Body of pancreas (tissue), 4 donors: Measurements from ENCODE around the gene FOXO3. TPM values are rescaled to one million over a fixed set of nuclear protein-coding genes. Genes with fewer than 3 reads are reported as not detected.
A peak's percentile ranks its signal among the peaks of the same experiment; 100 is the strongest.

Experiments
- ATAC-seq: fragments of 150-250 bp; one replicate; pipeline ENCODE4 v1.9.1; 2016
- DNase-seq, 4 donors: peaks; one replicate each; pipeline ENCODE4 v3.0.0-alpha.2; 2019
- H3K27ac ChIP-seq, 4 donors: fragments of 200-600 bp; sonication (generic); 1 replicate in 3 of 4; 2 replicates in 1 of 4; pipeline versions ENCODE4 v1.5.1 to v1.6.1; 2016 to 2019; ENCODE audit warnings: mild to moderate bottlenecking in 1 of 4, mixed read lengths in 1 of 4, moderate library complexity in 1 of 4
- H3K27me3 ChIP-seq, 2 donors: fragments of 200-600 bp; sonication (generic); one replicate each; pipeline ENCODE4 v1.6.0; 2016; ENCODE audit warnings: mild to moderate bottlenecking in 1 of 2
- H3K36me3 ChIP-seq, 2 donors: fragments of 200-600 bp; sonication (generic); replicated peaks in 1 of 2; 2 replicates each; pipeline ENCODE4 v1.5.1; 2016; ENCODE audit warnings: low read depth in 2 of 2; ENCODE audit not compliant: insufficient read depth in 1 of 2
- H3K4me1 ChIP-seq: fragments of 200-600 bp; sonication (generic); one replicate; pipeline ENCODE4 v1.6.0; 2016
- H3K4me3 ChIP-seq, 2 donors: fragments of 200-600 bp; sonication (generic); 1 replicate in 1 of 2; 2 replicates in 1 of 2; pipeline ENCODE4 v1.5.1; 2016 to 2019
- H3K9me3 ChIP-seq, 3 donors: fragments of 200-600 bp; sonication (generic); 1 replicate in 2 of 3; 2 replicates in 1 of 3; pipeline ENCODE4 v1.5.1; 2016
- CTCF ChIP-seq, 7 experiments: fragments of 450-650 bp in 4 of 7; fragments of 200-600 bp in 3 of 7; sonication (generic) in 3 of 7; IDR thresholded peaks; one replicate each; pipeline ENCODE4 v1.5.1; 2016 to 2019; ENCODE audit warnings: antibody characterized with exemption in 7 of 7
- POLR2A ChIP-seq, 3 donors: fragments of 450-650 bp; IDR thresholded peaks; one replicate each; pipeline ENCODE4 v1.6.1; 2016; ENCODE audit warnings: antibody characterized with exemption in 3 of 3, mild to moderate bottlenecking in 2 of 3
- WGBS, 2 donors: methylation state at CpG; one replicate each; pipeline ENCODE4 v1.1.5; 2017; 5-methylcytosine and 5-hydroxymethylcytosine counted together
- intact Hi-C: fragments of 100-400 bp; cut with DNase I; formaldehyde crosslinking; loops from one replicate; pipeline ENCODE4 v1.15.1; 2023
- total RNA-seq, 2 donors: library from RNA; depleted of rRNA; stranded (reverse); fragments of >200 nt; gene quantifications; one replicate each; pipeline ENCODE4 v1.1.0, GENCODE V29; 2016

FOXO3 gene
- total RNA-seq, 2 donors from 2014 or later: 62.8 to 69.5 TPM

DNA sequence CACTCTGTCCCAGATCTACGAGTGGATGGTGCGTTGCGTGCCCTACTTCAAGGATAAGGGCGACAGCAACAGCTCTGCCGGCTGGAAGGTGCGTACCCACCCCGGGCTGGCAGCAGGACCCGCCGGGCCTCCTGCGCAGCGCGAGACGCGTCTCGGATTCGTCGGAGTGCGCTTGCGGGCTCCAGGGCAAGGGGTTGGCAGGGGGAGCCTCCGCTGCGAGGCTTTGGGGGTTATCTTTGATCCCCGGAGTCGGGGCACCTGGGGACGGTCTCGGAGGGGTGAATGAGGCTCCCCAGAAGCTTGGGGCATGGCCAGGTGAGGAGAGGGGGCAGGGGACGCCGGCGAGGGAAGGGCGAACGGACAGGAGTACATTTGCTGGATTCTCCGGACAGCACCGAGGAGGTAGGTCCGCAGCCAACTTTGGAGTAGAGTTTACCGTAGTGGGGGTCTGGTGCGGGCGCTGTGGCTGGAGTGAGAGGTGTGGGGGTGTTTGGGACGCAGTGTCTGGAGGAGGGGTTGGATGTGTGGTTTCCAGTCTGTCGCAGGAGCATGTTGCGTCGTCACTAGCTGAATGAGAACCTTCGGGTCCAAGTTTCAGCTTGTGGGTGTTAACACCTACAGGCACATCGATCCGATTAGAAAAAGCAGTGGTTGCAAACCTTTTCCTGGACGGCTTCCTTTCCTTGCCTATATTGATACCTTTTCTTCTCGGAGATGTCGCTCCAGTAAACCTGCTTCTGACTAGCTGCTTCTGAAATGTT is 1.2 kb downstream of the FOXO3 start:
- H3K4me1 ChIP-seq: peaks cover 38% of the 10 kb centered on the region
- TF ChIP-seq CTCF (IDR thresholded peaks at IDR 0.05) (no peak), POLR2A (IDR thresholded peaks at IDR 0.05) (no peak)
- intact Hi-C loops: no loop called here

GRCh38 chr6:108562503-108562993 is 1.8 kb downstream of the FOXO3 start:
- H3K4me3 ChIP-seq: peak overlapping the region; percentile 59 to 85
- H3K27me3 ChIP-seq: no peaks in the 10 kb centered on the region
- ATAC-seq: peak; percentile 9
- H3K4me1 ChIP-seq: peaks cover 38% of the 10 kb centered on the region
- peak in 3 of 7 experiments; percentile 11 to 30 (median 27) for TF ChIP-seq CTCF (IDR thresholded peaks at IDR 0.05)
- TF ChIP-seq POLR2A (IDR thresholded peaks at IDR 0.05): peak; percentile 28 to 72 (median 69)
- H3K9me3 ChIP-seq: no peaks in the 10 kb centered on the region
- 5 to 11% methylated on average over 17 of the region's 17 CpGs for WGBS, 2 donors
- intact Hi-C loops: no loop called here
- DNase-seq: peak; percentile 74 to 88 (median 81)
- peak overlapping the region; percentile 63 to 99 (median 98) for H3K27ac ChIP-seq
- H3K36me3 ChIP-seq: peaks cover 0 to 3% of the 10 kb centered on the region in 2 donors

More for the DNA sequence above, 1.2 kb downstream of the FOXO3 start:
- ATAC-seq (no peak), DNase-seq (peak; percentile 35 to 46 (median 37))
- no peaks in the 10 kb centered on the region for H3K9me3 ChIP-seq
- H3K4me3 ChIP-seq: peak overlapping the region; percentile 59 to 85
- WGBS, 2 donors: 4 to 10% methylated on average over 24 to 43 of the region's 46 CpGs
- H3K27ac ChIP-seq: peak overlapping the region; percentile 63 to 99 (median 98)
- H3K27me3 ChIP-seq: no peaks in the 10 kb centered on the region
- H3K36me3 ChIP-seq: no peaks in the 10 kb centered on the region

- DNase-seq (no peak), ATAC-seq (no peak)
- WGBS, 2 donors: 14 to 42% methylated on average over 8 of the region's 8 CpGs
- Histone ChIP-seq H3K4me1 (peaks cover 46% of the 10 kb centered on the region), H3K27me3 (no peaks in the 10 kb centered on the region), H3K4me3 (peak overlapping the region in 1 of 2 donors; percentile 85), H3K27ac (peak overlapping the region in 3 of 4 donors; percentile 97 to 99 (median 99)), H3K36me3 (peaks cover 0 to 3% of the 10 kb centered on the region in 2 donors), H3K9me3 (no peaks in the 10 kb centered on the region)
- TF ChIP-seq CTCF (IDR thresholded peaks at IDR 0.05) (no peak), POLR2A (IDR thresholded peaks at IDR 0.05) (no peak)
- intact Hi-C loops: no loop called here
These were observed 2.6 kb downstream of the FOXO3 start for GRCh38 chr6:108563292-108563691.

GRCh38 chr6:108564178-108564577 is 3.5 kb downstream of the FOXO3 start:
- H3K9me3 ChIP-seq: no peaks in the 10 kb centered on the region
- H3K4me1 ChIP-seq: peaks cover 53% of the 10 kb centered on the region
- H3K4me3 ChIP-seq: no peak overlapping the region
- DNase-seq (no peak), ATAC-seq (no peak)
- H3K36me3 ChIP-seq: peaks cover 0 to 7% of the 10 kb centered on the region in 2 donors
- intact Hi-C loops: no loop called here
- TF ChIP-seq POLR2A (IDR thresholded peaks at IDR 0.05) (no peak), CTCF (IDR thresholded peaks at IDR 0.05) (no peak)
- WGBS, 2 donors: 20 to 33% methylated on average over 3 of the region's 3 CpGs
- peak overlapping the region in 3 of 4 donors; percentile 28 to 99 (median 97) for H3K27ac ChIP-seq
- no peaks in the 10 kb centered on the region for H3K27me3 ChIP-seq
